ENCODE results near the gene HIVEP1. TPM values are rescaled to one million over a fixed set of nuclear protein-coding genes. Genes with fewer than 3 reads are reported as not detected.

Gene HIVEP1
- polyA plus RNA-seq, 3 donors: 3.8 to 13.9 (median 5.5) TPM

GRCh38 chr6:12033770-12034169 lies 21.7 kb downstream of the HIVEP1 start:
- WGBS, 3 donors: 25 to 32% (median 27%) methylated on average over 4 of the region's 4 CpGs
- H3K27ac ChIP-seq (ENCODE audit: low read depth, low read length): no peak overlapping the region

DNA sequence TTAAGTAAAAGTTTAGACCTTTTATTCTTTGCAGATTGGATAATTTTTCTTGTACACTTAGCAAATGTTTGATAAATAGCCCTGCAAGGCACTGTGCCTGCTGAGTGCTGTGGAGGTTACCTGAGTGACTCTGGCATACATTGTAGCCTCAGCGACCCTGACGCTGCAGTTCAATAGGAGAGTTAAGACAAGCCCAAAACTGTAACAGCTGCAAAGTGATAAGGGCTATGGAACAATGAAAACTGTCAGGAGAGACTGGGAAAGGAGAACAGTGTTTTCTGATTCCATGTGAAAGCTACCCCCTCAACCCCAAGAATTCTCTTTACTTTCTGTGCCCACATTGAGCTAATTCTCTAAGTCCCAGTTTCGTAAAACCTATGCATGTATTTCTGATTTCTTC lies 22.2 kb downstream of the HIVEP1 start:
- 36 to 70% (median 63%) methylated on average over 3 of the region's 3 CpGs for WGBS, 3 donors
- no peak overlapping the region for H3K27ac ChIP-seq (ENCODE audit: low read depth, low read length)

DNA sequence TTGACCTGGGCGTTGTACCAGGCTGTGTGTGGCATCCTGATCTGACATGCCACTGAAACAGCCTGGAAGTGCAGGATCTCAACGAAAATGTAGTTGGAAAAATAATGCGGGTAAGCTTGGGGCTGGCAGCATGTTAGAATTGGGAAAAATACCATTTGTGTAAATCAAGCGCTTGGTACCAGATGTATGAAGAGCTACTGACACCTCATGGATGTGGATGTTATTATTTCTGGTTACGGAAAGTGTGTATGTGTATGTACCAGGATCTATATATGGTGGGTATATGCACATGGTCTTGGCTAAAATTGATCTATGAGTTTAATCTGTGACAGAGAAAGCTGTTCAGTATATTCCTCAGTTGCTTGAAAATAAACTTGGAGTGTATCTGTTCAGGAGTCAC lies 22.7 kb downstream of the HIVEP1 start:
- H3K27ac ChIP-seq (ENCODE audit: low read depth, low read length): no peak overlapping the region
- WGBS, 3 donors: 45 to 86% (median 84%) methylated on average over 5 of the region's 5 CpGs

DNA sequence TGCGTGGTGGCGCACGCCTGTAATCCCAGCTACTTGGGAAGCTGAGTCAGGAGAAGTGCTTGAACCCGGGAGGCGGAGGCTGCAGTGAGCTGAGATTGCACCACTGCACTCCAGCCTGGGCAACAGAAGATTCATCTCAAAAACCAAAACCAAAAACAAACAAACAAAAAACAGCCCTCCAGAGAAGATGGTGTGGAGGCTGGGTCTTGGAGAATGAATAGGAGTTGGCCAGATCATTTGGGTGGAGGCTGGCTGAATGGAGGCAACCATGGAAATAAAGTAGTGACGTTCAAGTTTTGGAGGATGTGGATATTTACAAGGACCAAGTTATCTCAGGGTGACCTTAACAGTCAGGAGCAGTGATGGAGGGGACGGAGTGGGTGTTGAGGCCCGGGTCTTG lies 24.7 kb downstream of the HIVEP1 start:
- no peak overlapping the region for H3K27ac ChIP-seq (ENCODE audit: low read depth, low read length)
- 92 to 96% (median 96%) methylated on average over 8 of the region's 8 CpGs for WGBS, 3 donors

GRCh38 chr6:12037798-12038197 lies 25.7 kb downstream of the HIVEP1 start:
- 64 to 87% (median 67%) methylated on average over 6 of the region's 6 CpGs for WGBS, 3 donors
- no peak overlapping the region for H3K27ac ChIP-seq (ENCODE audit: low read depth, low read length)

DNA sequence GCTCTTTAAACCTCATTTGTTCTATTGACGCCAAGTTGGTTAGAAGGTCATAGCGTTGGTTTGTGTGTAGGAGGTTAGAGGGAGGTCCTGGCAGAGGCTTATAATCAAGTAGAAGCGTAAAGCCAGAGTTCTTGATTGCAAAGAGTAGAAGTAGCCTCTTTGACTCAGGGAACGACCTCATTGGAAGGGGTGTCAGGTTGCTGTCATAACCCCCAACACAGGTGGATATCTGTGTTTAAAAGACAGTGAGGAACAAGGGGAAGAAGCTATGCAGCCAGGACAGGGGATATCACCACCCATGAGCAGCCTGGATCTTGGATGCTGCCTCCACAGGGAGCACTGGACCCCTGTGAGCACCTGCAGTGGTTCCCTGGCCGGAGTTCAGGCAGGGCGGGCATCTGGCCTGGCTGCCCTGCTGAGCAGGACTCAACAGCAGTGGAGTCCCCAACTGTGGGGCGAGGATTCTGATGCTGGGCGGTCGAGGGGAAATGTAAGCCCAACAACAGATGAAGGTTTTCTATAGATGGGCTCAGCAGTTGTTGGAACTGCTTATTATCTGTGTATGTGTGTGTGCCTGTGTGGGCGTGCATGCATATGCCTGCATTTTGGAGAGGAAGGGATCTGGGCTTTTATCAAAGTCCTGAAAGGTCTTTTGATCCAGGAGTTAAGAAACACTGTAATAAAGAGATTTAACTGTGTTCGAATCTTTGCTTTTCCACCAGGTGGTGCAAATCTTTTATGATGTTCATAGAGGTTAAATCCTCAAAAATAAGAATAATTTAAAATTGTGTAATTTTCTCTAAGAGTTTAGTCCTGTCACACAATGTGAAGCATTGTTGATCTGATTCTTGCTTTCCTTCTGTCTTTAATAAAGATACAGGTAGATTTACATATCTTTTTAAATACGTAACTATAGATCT lies 27.7 kb downstream of the HIVEP1 start:
- H3K27ac ChIP-seq (ENCODE audit: low read depth, low read length): no peak overlapping the region
- 58 to 89% (median 87%) methylated on average over 12 of the region's 12 CpGs for WGBS, 3 donors

DNA sequence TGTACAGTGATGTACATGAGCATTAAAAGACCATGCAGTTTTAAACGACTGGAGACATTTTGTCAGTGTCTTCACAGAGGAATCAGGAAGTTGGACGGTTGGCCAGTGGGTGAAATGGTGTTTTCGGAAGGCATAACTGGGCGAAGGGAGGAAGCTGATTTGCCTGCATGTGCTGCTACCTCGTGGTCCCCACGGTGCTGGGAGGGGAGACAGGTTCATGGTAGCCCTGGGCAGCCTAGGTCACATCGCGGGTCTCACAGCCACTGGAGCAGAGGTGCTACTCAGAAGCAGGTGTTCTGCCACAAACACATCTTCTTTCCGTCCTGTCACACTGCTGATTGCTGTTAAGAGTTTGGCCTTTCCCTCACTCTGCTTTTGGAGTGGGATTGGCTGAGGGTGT lies 35.2 kb downstream of the HIVEP1 start:
- H3K27ac ChIP-seq (ENCODE audit: low read depth, low read length): no peak overlapping the region
- WGBS, 3 donors: 72 to 83% (median 78%) methylated on average over 9 of the region's 9 CpGs

- no peak overlapping the region for H3K27ac ChIP-seq (ENCODE audit: low read depth, low read length)
- WGBS, 3 donors: 87 to 94% (median 87%) methylated on average over 10 of the region's 10 CpGs
Observed at GRCh38 chr6:12047792-12048432, 35.8 kb downstream of the HIVEP1 start.

DNA sequence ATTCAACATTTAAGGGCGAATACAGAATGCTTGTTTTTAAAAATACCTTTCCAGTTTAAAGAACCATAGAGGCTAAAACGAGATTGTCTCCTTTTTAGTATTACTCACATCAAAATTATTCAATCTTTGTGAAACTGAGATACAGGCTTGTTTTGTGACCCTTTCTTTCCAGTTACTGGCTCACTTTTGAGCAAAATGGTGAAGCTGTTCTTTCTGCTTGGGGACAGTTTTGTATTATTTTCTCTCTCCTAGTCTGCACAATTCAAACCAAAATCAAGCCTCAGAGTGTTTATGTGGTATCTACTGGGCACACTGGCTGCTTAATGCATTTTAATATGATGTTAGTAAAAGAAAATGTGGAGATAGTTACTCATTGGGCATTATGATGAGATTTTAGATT lies 36.5 kb downstream of the HIVEP1 start:
- WGBS, 3 donors: 81 to 89% (median 83%) methylated on average over 2 of the region's 2 CpGs
- H3K27ac ChIP-seq (ENCODE audit: low read depth, low read length): no peak overlapping the region

- 73 to 91% (median 85%) methylated on average over 7 of the region's 7 CpGs for WGBS, 3 donors
- no peak overlapping the region for H3K27ac ChIP-seq (ENCODE audit: low read depth, low read length)
Observed at GRCh38 chr6:12049165-12049564, 37.1 kb downstream of the HIVEP1 start.

DNA sequence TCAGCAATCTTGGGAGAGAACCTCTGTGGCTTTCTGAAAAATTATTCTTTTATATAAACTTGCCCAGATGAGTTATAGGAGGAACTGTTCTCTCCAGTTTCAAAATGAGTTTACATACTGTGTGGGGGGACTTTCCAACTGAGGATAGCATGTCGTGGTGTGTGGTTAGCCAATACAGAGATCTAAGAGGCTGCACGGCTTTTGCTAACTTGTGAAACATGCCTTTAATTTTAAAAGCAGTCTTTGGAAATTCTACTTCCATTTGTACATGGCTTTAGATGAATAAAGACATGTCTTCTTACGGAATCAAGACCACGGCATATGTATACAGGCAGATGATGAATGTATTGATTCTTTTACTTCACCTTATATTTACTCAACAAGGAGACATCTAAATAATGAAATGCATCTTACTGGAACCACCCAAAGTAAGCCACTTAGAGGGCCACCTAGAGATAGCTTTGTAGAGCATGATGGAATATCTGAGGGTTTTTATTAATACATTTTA lies 39.8 kb downstream of the HIVEP1 start:
- WGBS, 3 donors: 46 to 81% (median 50%) methylated on average over 4 of the region's 4 CpGs
- H3K27ac ChIP-seq (ENCODE audit: low read depth, low read length): no peak overlapping the region

DNA sequence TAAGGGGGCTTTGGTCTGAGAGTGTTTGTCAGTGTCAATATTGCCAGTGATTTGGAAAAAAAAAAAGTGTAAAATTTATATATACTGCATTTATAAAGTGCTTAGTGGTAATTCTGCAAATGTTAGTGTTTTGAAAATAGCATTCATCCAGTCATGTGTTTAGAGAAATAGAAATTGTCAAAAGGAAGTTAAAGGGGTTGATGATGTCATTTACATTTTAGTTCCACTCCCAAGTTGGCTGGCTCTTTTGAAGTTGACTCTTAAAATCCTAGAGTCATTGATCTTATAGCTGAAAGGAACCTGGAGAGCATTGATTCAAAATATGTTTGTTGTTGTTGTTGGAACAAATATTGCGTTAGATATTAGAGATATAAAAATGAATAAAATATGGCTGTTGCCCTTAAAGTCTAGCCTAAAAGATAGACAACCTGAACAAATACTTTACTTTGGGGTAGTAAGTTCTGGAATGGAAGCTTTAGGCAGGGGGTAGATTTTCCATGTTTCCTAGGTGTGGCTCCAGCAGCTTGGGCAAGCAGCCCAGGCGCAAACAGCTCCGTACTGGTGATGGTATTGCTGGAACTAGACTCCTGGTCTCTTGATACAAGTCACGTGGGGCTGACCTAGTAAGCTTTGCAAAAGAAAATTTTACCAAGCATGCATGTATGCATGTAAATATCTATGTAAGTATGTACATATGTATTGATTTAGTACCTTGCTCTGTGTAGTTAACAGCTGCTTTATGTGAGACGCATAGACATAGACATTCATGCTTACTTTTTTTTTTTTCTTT lies 46.3 kb downstream of the HIVEP1 start:
- WGBS, 3 donors: 59 to 82% (median 71%) methylated on average over 5 of the region's 5 CpGs
- H3K27ac ChIP-seq (ENCODE audit: low read depth, low read length): no peak overlapping the region

DNA sequence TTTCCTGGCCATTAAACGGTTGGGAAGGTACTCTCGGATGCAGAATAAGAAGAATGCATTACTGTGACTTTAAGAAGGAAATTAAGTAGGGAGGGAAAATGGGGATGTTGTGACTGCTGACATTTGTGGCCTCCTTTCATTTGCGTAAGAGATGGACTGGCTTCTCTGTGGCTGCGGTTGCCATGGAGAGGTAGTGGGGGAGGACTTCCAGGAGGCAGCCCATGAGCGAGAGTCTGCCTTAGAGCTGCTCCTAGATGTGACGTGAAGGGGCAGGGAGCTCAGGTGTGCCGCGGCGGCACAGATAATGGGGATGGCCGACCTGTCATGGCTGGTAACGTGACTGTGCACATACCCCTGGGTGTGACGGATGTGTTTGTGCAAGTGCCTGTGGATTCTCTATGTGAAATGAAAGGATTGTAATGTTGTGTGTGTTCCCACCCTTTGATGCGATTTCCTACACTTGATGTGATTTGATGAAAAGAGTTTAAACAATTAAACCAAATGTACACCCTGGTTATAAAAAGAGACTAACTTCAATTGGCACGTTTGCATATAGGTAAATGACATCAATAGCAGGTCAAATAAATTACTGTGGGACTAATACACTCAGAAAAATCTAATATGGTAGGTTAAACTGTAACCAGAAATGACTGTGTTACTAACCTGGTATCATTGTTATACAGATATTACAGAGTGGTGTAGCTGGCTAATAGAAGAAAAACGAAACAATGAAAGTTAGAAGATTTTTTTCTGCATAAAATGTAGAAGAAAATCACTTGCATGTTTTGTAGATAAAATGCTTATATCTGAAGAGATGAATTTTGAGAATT lies 48.9 kb downstream of the HIVEP1 start:
- 31 to 58% (median 47%) methylated on average over 15 of the region's 15 CpGs for WGBS, 3 donors
- no peak overlapping the region for H3K27ac ChIP-seq (ENCODE audit: low read depth, low read length)

- H3K27ac ChIP-seq (ENCODE audit: low read depth, low read length): no peak overlapping the region
- WGBS, 3 donors: 97 to 98% (median 98%) methylated on average over 5 of the region's 5 CpGs
Observed at GRCh38 chr6:12062605-12063004, 50.5 kb downstream of the HIVEP1 start.

- WGBS, 3 donors: 70 to 88% (median 71%) methylated on average over 4 of the region's 4 CpGs
- no peak overlapping the region for H3K27ac ChIP-seq (ENCODE audit: low read depth, low read length)
Observed at GRCh38 chr6:12064131-12064530, 52.0 kb downstream of the HIVEP1 start.

GRCh38 chr6:12064538-12065071 lies 52.5 kb downstream of the HIVEP1 start:
- WGBS, 3 donors: 85 to 87% (median 85%) methylated on average over 3 of the region's 3 CpGs
- H3K27ac ChIP-seq (ENCODE audit: low read depth, low read length): no peak overlapping the region

DNA sequence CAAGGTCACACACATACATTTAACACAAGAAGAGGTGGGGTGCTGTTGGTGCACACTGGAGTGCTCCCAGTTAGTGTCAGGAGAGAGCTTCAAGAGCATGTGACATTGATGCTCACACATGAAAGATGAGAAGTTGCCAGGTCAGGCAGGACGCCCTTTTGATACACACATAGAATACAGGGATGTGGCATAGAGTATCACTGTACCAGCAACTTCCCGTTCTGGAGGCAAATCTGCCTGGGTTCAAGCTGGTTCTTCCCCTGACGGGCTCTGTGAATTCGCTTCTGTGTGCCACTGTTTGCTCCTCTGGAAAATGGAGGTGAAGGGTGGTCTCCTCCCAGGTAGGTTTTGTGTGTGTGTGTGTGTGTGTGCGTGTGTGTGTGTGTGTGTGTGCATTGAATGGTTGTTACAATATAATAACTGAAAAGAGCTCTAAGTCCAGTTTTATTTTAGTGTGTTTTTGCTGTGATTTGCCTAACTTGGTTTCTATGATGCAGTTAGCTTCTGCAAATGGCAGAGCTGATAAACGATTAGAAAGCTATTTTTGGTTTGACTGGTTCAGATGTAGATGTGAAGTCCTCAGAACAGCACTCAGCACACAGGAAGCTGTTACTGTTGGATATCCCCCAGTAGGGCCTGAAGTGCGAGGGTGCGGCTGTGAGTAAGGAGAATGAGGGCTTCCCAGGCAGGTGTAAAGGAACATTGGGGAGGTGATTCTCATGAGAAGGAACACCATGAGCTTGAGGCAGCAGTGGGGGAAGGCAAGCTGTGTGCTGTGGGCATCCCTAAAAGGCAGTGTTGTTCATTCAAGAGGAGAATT lies 53.4 kb downstream of the HIVEP1 start:
- 75 to 82% (median 78%) methylated on average over 8 of the region's 8 CpGs for WGBS, 3 donors
- no peak overlapping the region for H3K27ac ChIP-seq (ENCODE audit: low read depth, low read length)
